K562 (cell line): ENCODE results near the gene DESI1. TPM values are rescaled to one million over a fixed set of nuclear protein-coding genes. Genes with fewer than 3 reads are reported as not detected.
A peak's percentile ranks its signal among the peaks of the same experiment; 100 is the strongest.

Experiments used
- ADNP ChIP-seq: fragments of 200-800 bp; sonication (Bioruptor generic); IDR thresholded peaks from 2 replicates; pipeline ENCODE4 v1.6.1; 2016; ENCODE audit warnings: missing genetic modification characterization, missing compliant biosample characterization
- ARID4B ChIP-seq: sonication (generic); formaldehyde crosslinking; IDR thresholded peaks from 2 replicates; pipeline ENCODE4 v1.8.0; 2022; ENCODE audit warnings: mild to moderate bottlenecking, missing genetic modification reagents
- BACH1 ChIP-seq: fragments of 200-800 bp; sonication (Bioruptor generic); IDR thresholded peaks from 2 replicates; pipeline ENCODE4 v1.6.1; 2016; ENCODE audit warnings: missing genetic modification characterization, missing compliant biosample characterization
- CBFA2T2 ChIP-seq: fragments of 450-650 bp; conservative IDR thresholded peaks from 2 replicates; pipeline ENCODE4 v1.6.1; 2017; ENCODE audit warnings: mild to moderate bottlenecking
- CHD1 ChIP-seq: fragments of 200-600 bp; sonication (generic); IDR thresholded peaks from one replicate; pipeline ENCODE4 v1.6.1; 2012; ENCODE audit warnings: mild to moderate bottlenecking, moderate library complexity, low read length, inconsistent platforms
- CLOCK ChIP-seq: fragments of 250-450 bp; sonication (Bioruptor Pico); IDR thresholded peaks from 2 replicates; pipeline ENCODE4 v1.4.0; 2020; ENCODE audit warnings: mild to moderate bottlenecking, moderate library complexity, borderline replicate concordance
- HMG20B ChIP-seq: fragments of 250-450 bp; sonication (Bioruptor Pico); IDR thresholded peaks from 2 replicates; pipeline ENCODE4 v1.5.0; 2021; ENCODE audit warnings: mild to moderate bottlenecking
- IFI16 ChIP-seq: fragments of 250-450 bp; sonication (Bioruptor Pico); IDR thresholded peaks from 2 replicates; pipeline ENCODE4 v2.1.2; 2022; ENCODE audit warnings: mild to moderate bottlenecking, inconsistent platforms
- ILK ChIP-seq: fragments of 450-650 bp; IDR thresholded peaks from 2 replicates; pipeline ENCODE4 v1.6.1; 2016; ENCODE audit warnings: missing genetic modification characterization, low read depth, mild to moderate bottlenecking, missing compliant biosample characterization, moderate library complexity, borderline replicate concordance
- JUN ChIP-seq, 2 experiments: sonication (generic) in 1 of 2; formaldehyde crosslinking in 1 of 2; IDR thresholded peaks; 2 replicates each; pipeline versions ENCODE4 v1.6.1 to v1.8.0; 2012 to 2022; ENCODE audit warnings: borderline replicate concordance in 2 of 2, mild to moderate bottlenecking in 2 of 2, improper control_type of control experiment in 1 of 2, low read depth in 1 of 2, low read length in 1 of 2, missing genetic modification reagents in 1 of 2
- NKRF ChIP-seq: fragments of 450-650 bp; IDR thresholded peaks from 2 replicates; pipeline ENCODE4 v1.6.1; 2016; ENCODE audit warnings: borderline replicate concordance
- POLR2AphosphoS5 ChIP-seq: IDR thresholded peaks from 2 replicates; pipeline ENCODE4 v1.6.1; 2011; ENCODE audit warnings: mild to moderate bottlenecking, low read depth, low read length, moderate library complexity; ENCODE audit not compliant: control insufficient read depth, insufficient read depth
- PPARD ChIP-seq: fragments of 250-450 bp; sonication (Bioruptor Pico); IDR thresholded peaks from 2 replicates; pipeline ENCODE4 v1.8.0; 2022; ENCODE audit warnings: inconsistent platforms, mild to moderate bottlenecking, moderate library complexity
- RAD51 ChIP-seq: fragments of 450-650 bp; IDR thresholded peaks from 2 replicates; pipeline ENCODE4 v1.7.1; 2016; ENCODE audit warnings: low read depth, mild to moderate bottlenecking, borderline replicate concordance
- RBM34 ChIP-seq: fragments of 200-400 bp; formaldehyde crosslinking; IDR thresholded peaks from 2 replicates; pipeline ENCODE4 v1.6.1; 2018; ENCODE audit warnings: low read length, borderline replicate concordance; ENCODE audit not compliant: insufficient read depth
- ZNF512 ChIP-seq: IDR thresholded peaks from 2 replicates; pipeline ENCODE4 v1.6.1; 2016; ENCODE audit warnings: missing genetic modification characterization, missing compliant biosample characterization
- polyA plus RNA-seq, 8 experiments: library from polyadenylated mRNA; depleted of rRNA in 4 of 8; stranded (reverse) in 5 of 8; unstranded in 3 of 8; fragments of >200 nt; fragmentation: Nextera tagmentation in 2 of 8; fragmentation: Illumina TruSeq in 1 of 8; extraction: Ambion mirVana in 2 of 8; extraction: Trizol in 1 of 8; gene quantifications; 2 replicates each; pipeline versions ENCODE4 v1.2.1 to v1.2.3, GENCODE V29; 2011 to 2014; ENCODE audit warnings: inconsistent platforms in 1 of 8, missing spikeins in 1 of 8
- total RNA-seq, 7 experiments: library from RNA; depleted of rRNA in 6 of 7; stranded (reverse); fragments of >200 nt in 6 of 7; fragmentation: Illumina TruSeq in 2 of 7; extraction: Trizol in 2 of 7; gene quantifications; 2 replicates each; pipeline versions ENCODE4 v1.2.1 to v1.2.3, GENCODE V29; 2011 to 2021; ENCODE audit warnings: low replicate concordance in 1 of 7

DESI1 gene
- total and polyA plus RNA-seq, 9 of the 15 experiments (the other 6 are each of a cell fraction or from before 2014, with no cell fraction given) = 7.2 to 45.9 (median 29.8) TPM

GRCh38 chr22:41565403-41566054 lies 55.3 kb downstream of the DESI1 start (continued):
- peak; percentile 28; the same call in 1 of the 2 replicates for TF ChIP-seq POLR2AphosphoS5
- TF ChIP-seq HMG20B (CRISPR knock-in tag) = no peak
- TF ChIP-seq PPARD (CRISPR knock-in tag) = no peak
- TF ChIP-seq ZNF512 = no peak
- peak; percentile 86 for TF ChIP-seq BACH1 (tag)
- TF ChIP-seq ILK (tag) = no peak
- TF ChIP-seq RAD51 = no peak
- no peak for TF ChIP-seq RBM34
- no peak for TF ChIP-seq IFI16
- TF ChIP-seq JUN (IDR thresholded peaks at IDR 0.05; ENCODE audit: borderline replicate concordance, low read depth, low read length) = peak; percentile 61; the same call in 1 of the 2 replicates
- no peak for TF ChIP-seq JUN (CRISPR knock-in tag; IDR thresholded peaks at IDR 0.05; ENCODE audit: borderline replicate concordance)
- TF ChIP-seq ARID4B (CRISPR knock-in tag) = no peak
- TF ChIP-seq CBFA2T2 = peak; percentile 58
- TF ChIP-seq CLOCK (CRISPR knock-in tag) = no peak
- no peak for TF ChIP-seq CHD1
- TF ChIP-seq NKRF = no peak
- peak; percentile 82; the same call in 1 of the 2 replicates for TF ChIP-seq ADNP (tag)
